RWPE1 (cell line): Measurements from ENCODE around the gene TSPAN3.

ENCODE experiments used
- CTCF ChIA-PET: fragments of 350-600 bp; sonication (Branson Sonifier 250); formaldehyde crosslinking; extraction: SDS; loops from one replicate; lab custom pipeline; 2021; lab: Yijun Ruan, JAX
- POLR2A ChIA-PET: fragments of 400-600 bp; formaldehyde crosslinking; extraction: SDS; loops from one replicate; lab custom pipeline; 2020; ENCODE audit warnings: antibody characterized with exemption; ENCODE audit not compliant: low non-redundant PET; lab: Yijun Ruan, JAX
- DNase-seq: peaks from one replicate; pipeline ENCODE4 v3.0.0; 2012; ENCODE audit warnings: low spot score
- H3K27ac ChIP-seq: fragments of 450-650 bp; 2 replicates; pipeline ENCODE4 v1.5.1; 2017
- TF ChIP-seq, protein P1 (sequence below): fragments of 450-650 bp; conservative IDR thresholded peaks from 2 replicates; pipeline ENCODE4 v1.5.1; 2017; ENCODE audit warnings: low read depth, mild to moderate bottlenecking

Gene TSPAN3

DNA sequence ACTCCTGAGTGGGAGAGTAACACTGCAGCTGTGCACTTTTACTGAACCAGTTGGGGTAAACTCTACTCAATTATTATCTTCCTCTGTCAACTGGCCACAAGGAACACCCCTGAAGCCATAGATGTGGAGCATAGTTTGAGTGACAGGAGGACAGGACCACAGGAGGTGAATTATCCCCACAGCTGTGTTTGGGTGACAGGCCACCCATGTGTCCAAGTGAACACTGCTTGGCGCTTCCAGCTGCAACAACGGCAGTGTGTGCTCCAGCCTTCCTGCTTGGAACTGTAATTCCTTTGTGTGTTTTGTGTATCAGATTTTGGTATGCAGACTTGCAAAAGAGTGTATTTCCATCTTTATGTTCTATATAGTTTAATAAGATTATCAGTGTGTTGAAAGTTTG, 20.2 kb upstream of the TSPAN3 start:
- no peak overlapping the region for H3K27ac ChIP-seq
- CTCF ChIA-PET: no interaction called here
- DNase-seq: no peak
- TF ChIP-seq, protein P1, sequence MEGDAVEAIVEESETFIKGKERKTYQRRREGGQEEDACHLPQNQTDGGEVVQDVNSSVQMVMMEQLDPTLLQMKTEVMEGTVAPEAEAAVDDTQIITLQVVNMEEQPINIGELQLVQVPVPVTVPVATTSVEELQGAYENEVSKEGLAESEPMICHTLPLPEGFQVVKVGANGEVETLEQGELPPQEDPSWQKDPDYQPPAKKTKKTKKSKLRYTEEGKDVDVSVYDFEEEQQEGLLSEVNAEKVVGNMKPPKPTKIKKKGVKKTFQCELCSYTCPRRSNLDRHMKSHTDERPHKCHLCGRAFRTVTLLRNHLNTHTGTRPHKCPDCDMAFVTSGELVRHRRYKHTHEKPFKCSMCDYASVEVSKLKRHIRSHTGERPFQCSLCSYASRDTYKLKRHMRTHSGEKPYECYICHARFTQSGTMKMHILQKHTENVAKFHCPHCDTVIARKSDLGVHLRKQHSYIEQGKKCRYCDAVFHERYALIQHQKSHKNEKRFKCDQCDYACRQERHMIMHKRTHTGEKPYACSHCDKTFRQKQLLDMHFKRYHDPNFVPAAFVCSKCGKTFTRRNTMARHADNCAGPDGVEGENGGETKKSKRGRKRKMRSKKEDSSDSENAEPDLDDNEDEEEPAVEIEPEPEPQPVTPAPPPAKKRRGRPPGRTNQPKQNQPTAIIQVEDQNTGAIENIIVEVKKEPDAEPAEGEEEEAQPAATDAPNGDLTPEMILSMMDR: no peak
- POLR2A ChIA-PET: no interaction called here

DNA sequence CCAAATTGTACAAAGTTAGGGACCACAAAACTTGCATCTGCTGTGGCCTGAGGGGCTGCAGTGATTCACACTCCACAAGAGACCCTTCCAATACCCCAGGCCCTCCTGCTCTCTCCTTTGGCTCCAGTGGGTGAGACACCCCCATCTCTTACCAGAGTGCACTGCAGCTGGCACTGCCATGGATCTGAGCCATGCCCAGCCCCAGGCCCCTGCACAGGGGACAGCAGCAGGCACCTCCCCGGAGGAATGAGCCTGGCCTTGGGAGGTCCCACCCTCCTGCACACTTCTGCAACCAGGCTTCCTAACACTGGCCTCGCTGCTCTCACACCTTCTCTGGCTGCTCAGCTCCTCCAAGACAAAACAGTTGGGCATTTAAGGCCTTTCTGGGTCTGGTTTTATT, 16.3 kb upstream of the TSPAN3 start:
- ChIA-PET POLR2A (no interaction called here), CTCF (no interaction called here)
- TF ChIP-seq, protein P1: no peak
- no peak for DNase-seq
- H3K27ac ChIP-seq: no peak overlapping the region

DNA sequence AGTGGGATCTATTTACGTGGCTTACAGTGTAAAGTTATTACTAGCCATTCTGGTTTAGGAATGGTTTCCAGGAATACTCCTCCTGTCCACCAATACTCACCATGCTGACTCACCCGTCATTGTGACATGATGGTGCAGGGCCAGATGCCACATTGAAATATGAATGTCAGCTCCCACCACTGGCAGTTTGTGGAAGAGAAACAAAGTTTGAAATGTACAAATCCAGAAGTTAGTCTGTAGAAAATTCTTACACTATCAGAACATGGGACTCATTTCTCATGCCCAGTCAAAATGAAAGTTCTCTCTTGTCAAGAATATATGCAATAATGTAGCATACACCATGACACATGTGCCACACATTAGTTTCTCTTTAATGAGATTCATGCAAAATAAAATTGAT, 14.4 kb upstream of the TSPAN3 start:
- CTCF ChIA-PET: no interaction called here

DNA sequence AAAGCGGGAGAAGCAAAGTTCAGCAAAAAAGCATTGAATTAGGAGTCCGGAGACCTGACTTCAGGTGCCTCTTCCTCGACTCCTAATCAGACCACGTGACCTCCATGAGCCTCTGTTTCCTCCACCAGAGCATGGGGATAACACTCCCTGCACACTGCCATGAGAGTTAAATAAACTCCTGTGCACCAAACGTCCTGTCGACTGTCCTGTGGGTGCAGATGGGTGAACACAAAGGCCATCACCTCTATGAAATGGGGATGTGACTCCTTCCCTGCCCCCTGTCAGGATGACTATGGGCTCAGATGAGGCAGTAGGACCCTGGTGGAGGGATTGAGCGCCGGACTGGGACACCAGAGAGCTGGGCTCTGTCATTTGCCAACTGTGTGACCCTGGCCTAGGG, 13.5 kb upstream of the TSPAN3 start:
- TF ChIP-seq, protein P1: no peak
- DNase-seq: no peak
- H3K27ac ChIP-seq: no peak overlapping the region
- POLR2A ChIA-PET: no interaction called here
- CTCF ChIA-PET: no interaction called here

More for the DNA sequence above, 14.4 kb upstream of the TSPAN3 start:
- POLR2A ChIA-PET: no interaction called here
- DNase-seq: no peak
- H3K27ac ChIP-seq: no peak overlapping the region
- TF ChIP-seq, protein P1: no peak

DNA sequence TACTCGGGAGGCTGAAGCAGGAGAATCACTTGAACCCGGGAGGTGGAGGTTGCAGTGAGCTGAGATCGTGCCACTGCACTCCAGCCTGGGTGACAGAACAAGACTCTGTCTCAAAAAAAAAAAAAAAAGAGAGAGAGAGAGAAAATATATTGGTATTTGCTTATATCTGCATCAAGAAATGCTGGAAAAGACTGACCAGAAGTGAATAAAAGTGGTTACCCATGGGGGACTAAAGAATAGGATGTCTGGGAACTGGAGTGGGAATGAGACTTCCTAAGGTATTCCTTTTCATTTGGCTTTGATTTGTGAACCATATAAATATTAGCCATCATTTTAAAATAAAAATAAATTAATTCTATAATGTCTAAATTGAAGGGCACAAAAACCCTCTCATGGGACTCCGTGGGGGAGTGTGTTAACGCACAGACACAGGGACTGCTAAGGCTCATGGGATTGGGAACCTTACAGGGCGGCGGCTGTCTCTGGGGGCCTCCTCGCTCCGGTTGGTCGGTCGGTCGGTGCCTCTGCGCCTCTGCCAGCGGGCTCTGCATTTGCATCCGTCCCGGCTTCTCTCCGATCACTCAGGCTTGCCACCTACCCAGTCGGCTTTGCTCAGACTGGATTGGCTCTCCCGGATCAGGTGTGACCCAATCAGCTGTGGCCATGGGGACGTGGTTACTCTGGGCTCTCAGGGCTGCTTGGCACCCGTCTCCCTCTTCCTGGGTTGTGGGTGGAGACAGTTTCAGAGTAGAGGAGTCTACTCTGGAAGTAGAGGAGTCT, 12.7 kb upstream of the TSPAN3 start:
- POLR2A ChIA-PET: no interaction called here
- TF ChIP-seq, protein P1: no peak
- H3K27ac ChIP-seq: no peak overlapping the region
- peak; percentile 60 for DNase-seq
- CTCF ChIA-PET: no interaction called here

DNA sequence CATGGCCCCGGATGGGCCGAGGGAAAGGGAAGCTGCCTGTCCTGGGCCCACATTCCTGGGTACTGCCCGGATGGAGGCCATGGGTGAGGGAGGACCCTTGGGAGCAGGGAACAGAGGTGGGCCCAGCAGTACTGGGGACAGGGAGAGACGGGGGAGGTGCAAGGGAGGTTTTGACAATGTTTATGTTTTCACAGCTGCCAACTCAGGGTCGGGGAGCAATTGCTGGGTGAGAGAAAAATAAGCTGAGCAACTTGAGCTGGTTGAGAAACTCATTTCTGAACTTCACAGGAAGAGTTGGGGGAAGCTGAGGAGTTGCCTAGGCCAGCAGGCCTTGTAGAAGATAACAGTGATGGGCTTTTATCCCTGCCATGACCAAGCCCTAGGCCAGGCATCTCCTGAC, 11.1 kb upstream of the TSPAN3 start:
- no peak overlapping the region for H3K27ac ChIP-seq
- DNase-seq: no peak
- ChIA-PET CTCF (interaction anchor here (0.8 kb wide), 1 partner anchor 32 kb away, joined by 3 read pairs; no protein-coding TSS in a partner anchor), POLR2A (no interaction called here)
- TF ChIP-seq, protein P1: no peak
